LNCaP clone FGC (cell line): ENCODE data around the gene ZNF17.
A peak's percentile ranks its signal among the peaks of the same experiment; 100 is the strongest.

Experiments
- DNase-seq: peaks from one replicate; pipeline ENCODE4 v3.0.0-alpha.2; 2011; ENCODE audit warnings: low read depth
- H3K4me3 ChIP-seq: 2 replicates; pipeline ENCODE4 v1.5.1; 2011; ENCODE audit warnings: mild to moderate bottlenecking, low read depth, low read length, control low read depth
- TF ChIP-seq, protein P1 (sequence below): IDR thresholded peaks from 2 replicates; pipeline ENCODE4 v1.5.1; 2012; ENCODE audit warnings: mild to moderate bottlenecking; ENCODE audit not compliant: control insufficient read depth, insufficient read depth; ENCODE audit errors: extremely low read depth

The ZNF17 gene

DNA sequence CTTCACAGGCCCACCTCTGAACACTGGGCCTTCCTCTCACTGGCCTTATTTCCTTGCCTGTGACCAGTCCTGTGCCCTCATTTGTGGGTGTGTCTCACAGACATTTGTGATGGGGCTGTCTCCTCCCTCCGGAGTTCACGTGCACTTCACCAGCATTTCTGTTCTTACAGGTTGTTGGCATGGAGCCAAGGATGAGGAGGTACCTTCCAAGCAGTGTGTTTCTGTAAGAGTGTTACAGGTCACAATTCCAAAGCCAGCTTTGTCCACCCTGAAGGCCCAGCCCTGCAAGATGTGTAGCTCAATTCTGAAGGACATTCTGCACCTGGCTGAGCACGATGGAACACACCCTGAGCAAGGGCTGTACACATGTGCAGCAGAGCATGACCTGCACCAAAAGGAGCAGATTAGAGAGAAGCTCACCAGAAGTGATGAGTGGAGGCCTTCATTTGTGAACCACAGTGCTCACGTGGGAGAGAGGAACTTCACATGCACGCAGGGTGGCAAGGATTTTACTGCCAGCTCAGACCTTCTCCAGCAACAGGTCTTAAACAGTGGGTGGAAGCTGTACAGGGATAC lies 32.2 kb downstream of the ZNF17 start:
- TF ChIP-seq, protein P1, sequence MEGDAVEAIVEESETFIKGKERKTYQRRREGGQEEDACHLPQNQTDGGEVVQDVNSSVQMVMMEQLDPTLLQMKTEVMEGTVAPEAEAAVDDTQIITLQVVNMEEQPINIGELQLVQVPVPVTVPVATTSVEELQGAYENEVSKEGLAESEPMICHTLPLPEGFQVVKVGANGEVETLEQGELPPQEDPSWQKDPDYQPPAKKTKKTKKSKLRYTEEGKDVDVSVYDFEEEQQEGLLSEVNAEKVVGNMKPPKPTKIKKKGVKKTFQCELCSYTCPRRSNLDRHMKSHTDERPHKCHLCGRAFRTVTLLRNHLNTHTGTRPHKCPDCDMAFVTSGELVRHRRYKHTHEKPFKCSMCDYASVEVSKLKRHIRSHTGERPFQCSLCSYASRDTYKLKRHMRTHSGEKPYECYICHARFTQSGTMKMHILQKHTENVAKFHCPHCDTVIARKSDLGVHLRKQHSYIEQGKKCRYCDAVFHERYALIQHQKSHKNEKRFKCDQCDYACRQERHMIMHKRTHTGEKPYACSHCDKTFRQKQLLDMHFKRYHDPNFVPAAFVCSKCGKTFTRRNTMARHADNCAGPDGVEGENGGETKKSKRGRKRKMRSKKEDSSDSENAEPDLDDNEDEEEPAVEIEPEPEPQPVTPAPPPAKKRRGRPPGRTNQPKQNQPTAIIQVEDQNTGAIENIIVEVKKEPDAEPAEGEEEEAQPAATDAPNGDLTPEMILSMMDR = no peak
- DNase-seq = no peak
- no peak overlapping the region for H3K4me3 ChIP-seq

DNA sequence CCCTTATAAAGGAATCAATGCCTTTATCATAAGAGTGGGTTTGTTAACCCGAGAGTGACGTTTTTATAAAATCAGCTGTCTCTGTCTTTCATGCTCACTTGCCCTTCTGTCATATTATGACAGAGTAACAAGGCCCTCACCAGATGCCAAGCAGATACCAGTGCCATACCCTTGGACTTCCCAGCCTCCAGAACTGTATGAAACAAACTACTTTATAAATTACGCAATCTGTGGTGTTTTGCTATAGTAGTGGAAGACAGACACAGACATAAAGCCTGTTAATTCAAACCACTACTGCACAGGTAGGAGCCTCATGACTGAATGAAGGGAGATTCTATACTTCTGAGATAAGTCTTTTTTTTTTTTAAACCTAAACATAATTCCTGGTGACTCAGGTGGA lies 41.3 kb downstream of the ZNF17 start:
- H3K4me3 ChIP-seq = no peak overlapping the region
- TF ChIP-seq, protein P1 = no peak
- no peak for DNase-seq

DNA sequence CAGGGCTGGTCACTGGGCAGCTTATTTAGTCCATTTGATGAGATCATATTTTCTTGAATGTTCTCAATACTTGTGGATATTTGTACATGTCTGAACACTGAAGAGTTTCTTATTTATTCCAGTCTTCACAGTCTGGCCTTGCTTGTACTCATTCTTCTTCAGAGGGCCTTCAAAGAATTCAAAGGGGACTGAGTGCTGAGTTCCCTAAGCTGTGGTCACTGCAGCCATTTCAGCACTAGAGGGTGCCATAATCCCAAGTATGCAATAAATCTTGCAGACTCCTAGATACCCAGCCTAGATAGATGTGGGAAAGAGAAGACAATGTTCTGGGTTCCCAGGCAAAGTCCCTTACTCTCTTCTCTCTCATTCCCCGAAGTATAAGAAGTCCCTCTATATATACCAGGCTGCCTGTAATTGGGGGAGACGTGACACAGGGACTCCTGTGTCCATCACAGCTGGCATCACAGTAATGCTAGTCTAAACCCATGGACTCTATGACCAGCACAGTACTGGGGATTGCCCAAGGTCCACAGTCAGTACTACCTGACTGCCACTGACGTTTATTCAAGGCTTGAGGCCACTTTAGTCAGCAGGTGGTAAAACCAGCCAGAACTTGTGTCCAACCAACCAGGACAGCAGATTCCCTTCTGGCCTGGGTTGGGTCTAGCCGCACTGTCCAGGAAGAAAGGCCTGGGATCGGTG lies 54.9 kb downstream of the ZNF17 start:
- peak; percentile 41 for DNase-seq
- TF ChIP-seq, protein P1 = peak; percentile 59
- H3K4me3 ChIP-seq = no peak overlapping the region

DNA sequence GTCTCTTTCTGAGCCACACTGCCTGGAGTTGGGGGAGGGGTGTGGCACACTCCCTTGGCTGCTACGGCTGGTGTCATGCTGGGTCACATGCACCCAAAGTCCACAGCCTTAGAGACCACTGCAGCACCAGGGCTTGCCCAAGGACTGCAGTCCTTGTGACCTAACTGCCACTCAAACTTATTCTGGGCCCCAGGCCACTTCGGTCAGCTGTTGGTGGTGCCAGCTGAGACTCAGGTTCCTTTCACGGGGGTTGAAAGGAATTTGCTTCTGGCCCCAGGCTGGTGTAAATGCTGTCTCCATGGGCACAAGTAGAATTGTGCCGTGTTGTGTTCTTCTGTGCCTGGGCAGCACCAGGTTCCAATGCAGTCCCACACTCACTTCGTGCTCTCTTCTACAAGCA lies 55.5 kb downstream of the ZNF17 start:
- DNase-seq = no peak
- TF ChIP-seq, protein P1 = no peak
- H3K4me3 ChIP-seq = no peak overlapping the region
